ENCODE data around the gene PTP4A1.
A peak's percentile ranks its signal among the peaks of the same experiment; 100 is the strongest.

PTP4A1 gene

DNA sequence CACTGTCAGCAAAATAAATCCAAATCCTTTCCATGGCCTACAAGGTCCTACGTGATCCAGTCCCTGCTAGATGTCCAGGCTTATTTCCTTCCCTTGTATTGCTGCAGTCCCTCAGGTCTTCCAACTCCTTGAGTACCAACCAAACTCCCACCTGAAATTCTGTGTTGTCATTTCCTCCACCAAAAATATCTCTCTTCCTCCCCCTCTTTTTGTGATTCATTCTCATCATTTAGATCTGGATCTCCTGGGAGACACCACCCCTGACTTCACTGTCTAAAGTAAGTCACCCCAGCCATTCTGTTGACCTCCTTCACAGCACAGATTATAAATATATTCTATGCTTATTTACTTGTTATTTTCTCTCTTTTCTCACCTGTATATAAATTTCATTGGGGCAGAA is 9.0 kb upstream of the PTP4A1 start:
- DNase-seq (ENCODE audit: low spot score): no peak
- in situ Hi-C loops (cut with MboI; ENCODE audit: low sequenced_read_pairs, unreplicated experiment): no loop called here
- TF ChIP-seq, protein P1, sequence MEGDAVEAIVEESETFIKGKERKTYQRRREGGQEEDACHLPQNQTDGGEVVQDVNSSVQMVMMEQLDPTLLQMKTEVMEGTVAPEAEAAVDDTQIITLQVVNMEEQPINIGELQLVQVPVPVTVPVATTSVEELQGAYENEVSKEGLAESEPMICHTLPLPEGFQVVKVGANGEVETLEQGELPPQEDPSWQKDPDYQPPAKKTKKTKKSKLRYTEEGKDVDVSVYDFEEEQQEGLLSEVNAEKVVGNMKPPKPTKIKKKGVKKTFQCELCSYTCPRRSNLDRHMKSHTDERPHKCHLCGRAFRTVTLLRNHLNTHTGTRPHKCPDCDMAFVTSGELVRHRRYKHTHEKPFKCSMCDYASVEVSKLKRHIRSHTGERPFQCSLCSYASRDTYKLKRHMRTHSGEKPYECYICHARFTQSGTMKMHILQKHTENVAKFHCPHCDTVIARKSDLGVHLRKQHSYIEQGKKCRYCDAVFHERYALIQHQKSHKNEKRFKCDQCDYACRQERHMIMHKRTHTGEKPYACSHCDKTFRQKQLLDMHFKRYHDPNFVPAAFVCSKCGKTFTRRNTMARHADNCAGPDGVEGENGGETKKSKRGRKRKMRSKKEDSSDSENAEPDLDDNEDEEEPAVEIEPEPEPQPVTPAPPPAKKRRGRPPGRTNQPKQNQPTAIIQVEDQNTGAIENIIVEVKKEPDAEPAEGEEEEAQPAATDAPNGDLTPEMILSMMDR (IDR thresholded peaks at IDR 0.05; ENCODE audit: borderline replicate concordance, control extremely low read depth, extremely low read depth, insufficient read depth, missing control alignments): no peak

DNA sequence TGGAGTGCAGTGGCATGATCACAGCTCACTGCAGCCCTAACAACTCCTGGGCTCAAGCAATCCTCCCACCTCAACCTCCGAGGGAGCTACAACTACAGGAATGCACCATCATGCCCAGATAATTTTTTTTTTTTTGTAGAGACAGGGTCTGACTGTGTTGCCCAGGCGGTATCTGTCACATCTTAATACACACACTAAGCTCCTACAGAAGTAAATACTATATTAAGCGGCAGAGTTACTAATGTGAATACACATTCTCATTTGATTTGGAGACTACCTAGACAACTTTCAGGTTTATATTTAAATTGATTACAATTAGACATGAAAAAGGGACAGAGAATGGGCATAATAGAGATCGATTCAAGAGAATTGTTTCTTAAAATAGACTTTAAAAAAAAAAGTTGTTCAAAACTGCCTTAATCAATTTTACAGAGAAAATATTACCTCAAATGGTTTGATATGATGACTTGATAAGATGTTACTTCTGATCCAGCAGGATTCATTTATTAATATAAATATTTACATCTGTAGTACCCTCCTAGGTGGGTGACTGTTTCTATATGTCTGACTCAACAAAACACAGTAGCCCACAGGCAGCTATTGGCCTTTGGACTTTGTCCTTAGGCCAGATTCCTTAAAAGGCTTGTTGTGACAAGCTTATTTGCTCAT is 7.1 kb upstream of the PTP4A1 start:
- TF ChIP-seq, protein P1 (IDR thresholded peaks at IDR 0.05; ENCODE audit: borderline replicate concordance, control extremely low read depth, extremely low read depth, insufficient read depth, missing control alignments): no peak
- in situ Hi-C loops (cut with MboI; ENCODE audit: low sequenced_read_pairs, unreplicated experiment): no loop called here
- no peak for DNase-seq (ENCODE audit: low spot score)

DNA sequence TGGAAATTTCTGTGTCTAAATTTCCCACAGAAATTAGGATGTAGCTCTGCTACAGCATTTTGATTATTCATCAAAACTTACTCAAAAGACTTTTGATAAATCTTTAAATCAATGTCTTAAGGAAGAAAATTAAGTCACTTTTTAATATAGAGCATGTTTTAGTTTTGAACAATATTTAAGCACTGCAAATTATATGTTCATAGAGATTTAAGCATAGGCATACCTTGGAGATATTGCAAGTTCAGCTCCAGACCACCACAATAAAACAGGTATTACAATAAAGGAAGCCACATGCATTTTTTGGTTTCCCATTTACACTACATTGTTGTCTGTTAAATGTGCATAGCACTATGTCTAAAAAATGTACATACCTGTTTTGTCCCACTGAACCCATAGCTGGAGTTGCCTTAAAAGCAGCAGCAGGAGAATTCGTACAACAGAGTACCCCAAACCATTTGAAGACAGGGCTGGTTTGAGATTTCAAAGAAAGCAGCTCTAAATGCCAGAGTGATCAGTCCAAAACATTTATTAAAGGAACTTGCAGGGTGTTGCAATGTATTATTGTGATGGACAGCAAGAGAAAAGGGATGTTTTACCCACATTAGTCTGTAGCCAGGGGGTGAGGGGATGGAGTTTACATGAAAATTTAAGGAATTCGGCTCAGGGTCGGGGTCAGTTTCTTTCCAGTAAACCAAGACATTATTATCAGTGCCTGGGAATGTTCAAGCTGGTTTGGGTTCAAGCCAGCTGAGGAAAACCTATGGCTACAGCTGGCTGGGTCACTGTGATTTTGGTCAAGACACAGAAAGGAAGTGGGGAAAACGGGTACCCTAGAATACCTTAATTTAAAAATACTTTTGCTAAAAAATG is 6.3 kb upstream of the PTP4A1 start:
- no peak for DNase-seq (ENCODE audit: low spot score)
- TF ChIP-seq, protein P1 (IDR thresholded peaks at IDR 0.05; ENCODE audit: borderline replicate concordance, control extremely low read depth, extremely low read depth, insufficient read depth, missing control alignments): no peak
- in situ Hi-C loops (cut with MboI; ENCODE audit: low sequenced_read_pairs, unreplicated experiment): no loop called here

DNA sequence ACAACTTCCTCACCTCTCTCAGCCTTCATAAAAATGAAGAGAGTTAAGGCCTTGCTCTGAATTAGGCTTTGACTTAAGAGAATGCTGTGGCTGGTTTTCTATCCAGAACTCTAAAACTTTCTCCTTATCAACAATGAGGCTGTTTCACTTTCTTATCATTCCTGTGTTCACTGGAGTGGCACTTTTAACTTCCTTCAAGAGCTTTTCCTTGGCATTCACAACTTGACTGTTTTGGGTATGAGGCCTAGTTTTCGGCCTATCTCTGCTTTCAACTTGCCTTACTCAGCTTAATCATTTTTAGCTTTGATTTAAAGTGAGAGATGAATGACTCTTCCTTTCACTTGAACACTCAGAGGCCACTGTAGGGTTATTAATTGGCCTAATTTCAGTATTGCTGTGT is 4.3 kb upstream of the PTP4A1 start:
- DNase-seq (ENCODE audit: low spot score): no peak
- TF ChIP-seq, protein P1 (IDR thresholded peaks at IDR 0.05; ENCODE audit: borderline replicate concordance, control extremely low read depth, extremely low read depth, insufficient read depth, missing control alignments): no peak
- in situ Hi-C loops (cut with MboI; ENCODE audit: low sequenced_read_pairs, unreplicated experiment): no loop called here

DNA sequence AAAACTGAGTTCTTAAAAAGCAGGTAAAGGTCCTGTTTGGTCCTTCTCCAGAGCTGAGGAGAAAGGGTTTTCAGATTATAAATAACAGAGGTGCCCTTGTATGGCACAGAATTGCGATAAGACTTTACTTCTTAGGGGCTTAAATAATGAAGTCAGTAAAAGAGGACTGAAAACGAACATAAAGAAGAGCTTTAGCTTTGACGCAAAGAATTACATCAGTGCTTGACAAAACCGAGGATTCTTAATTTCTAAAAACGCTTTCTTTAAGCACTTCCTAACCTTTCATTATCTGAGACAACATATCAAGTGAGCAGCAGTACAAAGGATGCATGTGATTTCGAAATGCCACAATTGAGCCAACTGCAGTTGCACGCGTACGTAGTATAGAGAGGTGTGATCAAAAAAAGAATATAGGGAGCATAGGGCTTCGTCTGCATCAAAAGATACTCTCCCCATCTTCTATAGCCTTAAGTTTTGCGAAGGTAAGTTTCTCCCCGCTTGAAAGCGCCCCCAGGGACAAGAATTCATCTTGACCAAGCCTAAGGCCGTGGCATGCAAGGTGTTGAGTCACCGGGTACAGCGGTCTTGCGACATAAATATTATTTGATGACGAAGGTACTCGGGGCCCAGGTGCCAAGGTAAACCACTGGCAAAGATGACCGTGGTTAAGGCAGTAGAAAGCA is 778 bp upstream of the PTP4A1 start:
- DNase-seq (ENCODE audit: low spot score): no peak
- TF ChIP-seq, protein P1 (IDR thresholded peaks at IDR 0.05; ENCODE audit: borderline replicate concordance, control extremely low read depth, extremely low read depth, insufficient read depth, missing control alignments): no peak
- in situ Hi-C loops (cut with MboI; ENCODE audit: low sequenced_read_pairs, unreplicated experiment): no loop called here

DNA sequence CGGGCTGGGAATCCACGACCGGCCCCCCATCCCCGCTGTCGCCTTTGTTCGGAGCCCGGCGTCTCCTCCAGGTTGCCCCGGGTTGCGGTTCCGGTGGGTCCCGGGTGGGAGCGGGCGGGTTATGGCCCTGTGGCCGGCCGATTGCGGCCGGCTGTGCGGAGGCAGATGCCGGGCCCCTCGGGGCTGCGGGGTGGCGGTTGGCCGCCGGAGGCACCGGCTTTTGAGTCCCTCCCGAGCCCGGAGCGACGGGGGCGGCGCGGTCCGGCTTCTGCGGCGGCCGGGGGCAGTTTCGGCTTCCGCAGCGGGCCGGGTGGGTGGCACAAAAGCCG is 431 bp downstream of the PTP4A1 start:
- in situ Hi-C loops (cut with MboI; ENCODE audit: low sequenced_read_pairs, unreplicated experiment): no loop called here
- DNase-seq (ENCODE audit: low spot score): peak; percentile 32
- TF ChIP-seq, protein P1 (IDR thresholded peaks at IDR 0.05; ENCODE audit: borderline replicate concordance, control extremely low read depth, extremely low read depth, insufficient read depth, missing control alignments): no peak

All from GM13976 (cell line).